OCI-LY7 (cell line): ENCODE results near the gene RSBN1. TPM values are rescaled to one million over a fixed set of nuclear protein-coding genes. Genes with fewer than 3 reads are reported as not detected.

Experiments
- BruUV-seq: library from RNA; stranded (reverse); fragments of 400-500 nt; replicated peaks from 2 replicates; lab custom pipeline; 2021; lab: Mats Ljungman, UMichigan
- CTCF ChIA-PET: fragments of 300-600 bp; sonication (Branson Sonifier 250); formaldehyde crosslinking; loops from one replicate; lab custom pipeline; 2022; ENCODE audit warnings: antibody characterized with exemption; ENCODE audit not compliant: unreplicated experiment; lab: Charles Lee
- POLR2A ChIA-PET: fragments of 300-600 bp; sonication (Branson Sonifier 250); formaldehyde crosslinking; loops from one replicate; lab custom pipeline; 2022; ENCODE audit warnings: antibody characterized with exemption; lab: Charles Lee
- DNase-seq: peaks from one replicate; pipeline ENCODE4 v3.0.0-alpha.2; 2015; ENCODE audit warnings: low spot score
- H2AFZ ChIP-seq: fragments of 200-600 bp; sonication (generic), shearing (Covaris generic); 2 replicates; pipeline ENCODE4 v1.6.1; 2014; ENCODE audit warnings: mild to moderate bottlenecking, antibody characterized with exemption, low read length, moderate library complexity
- H3K27ac ChIP-seq: fragments of 200-600 bp; sonication (generic); 2 replicates; pipeline ENCODE4 v1.5.1; 2014; ENCODE audit warnings: mixed run types, low read depth, mild to moderate bottlenecking, moderate library complexity, low read length, inconsistent platforms; ENCODE audit not compliant: poor library complexity, severe bottlenecking
- H3K36me3 ChIP-seq: fragments of 200-600 bp; sonication (generic); 2 replicates; pipeline ENCODE4 v1.6.1; 2014; ENCODE audit warnings: mild to moderate bottlenecking, antibody characterized with exemption, low read length, moderate library complexity, mixed read lengths; ENCODE audit not compliant: insufficient read depth
- H3K4me1 ChIP-seq: fragments of 200-600 bp; sonication (generic); 2 replicates; pipeline ENCODE4 v1.5.1; 2014; ENCODE audit warnings: mild to moderate bottlenecking, low read length; ENCODE audit not compliant: insufficient read depth, poor library complexity, severe bottlenecking
- H3K4me2 ChIP-seq: fragments of 200-600 bp; sonication (generic); 2 replicates; pipeline ENCODE4 v1.6.1; 2014; ENCODE audit warnings: mild to moderate bottlenecking, low read length
- H3K4me3 ChIP-seq: fragments of 200-600 bp; sonication (generic); 2 replicates; pipeline ENCODE4 v1.5.1; 2014; ENCODE audit warnings: mild to moderate bottlenecking, low read depth, low read length; ENCODE audit not compliant: poor library complexity, severe bottlenecking
- H3K79me2 ChIP-seq: fragments of 200-600 bp; sonication (generic); 2 replicates; pipeline ENCODE4 v1.6.1; 2016; ENCODE audit warnings: low read depth, mild to moderate bottlenecking, low read length, moderate library complexity, mixed read lengths; ENCODE audit not compliant: insufficient read depth
- H3K9me2 ChIP-seq: fragments of 200-600 bp; sonication (generic); 2 replicates; pipeline ENCODE4 v1.6.1; 2016; ENCODE audit warnings: mild to moderate bottlenecking, low read length, mixed read lengths; ENCODE audit not compliant: insufficient read depth
- H3K9me3 ChIP-seq: fragments of 200-600 bp; sonication (generic); 2 replicates; pipeline ENCODE4 v1.6.1; 2014; ENCODE audit warnings: mild to moderate bottlenecking, mixed run types, low read length, mixed read lengths
- H4K20me1 ChIP-seq: fragments of 200-600 bp; sonication (generic); 2 replicates; pipeline ENCODE4 v1.6.1; 2014; ENCODE audit warnings: mild to moderate bottlenecking, antibody characterized with exemption, low read length, moderate library complexity, mixed read lengths; ENCODE audit not compliant: insufficient read depth
- EZH2phosphoT487 ChIP-seq: fragments of 200-600 bp; sonication (generic); IDR thresholded peaks from 2 replicates; pipeline ENCODE4 v1.6.1; 2018; ENCODE audit warnings: low read depth, borderline replicate concordance, mild to moderate bottlenecking, mixed run types, antibody characterized with exemption, low read length, moderate library complexity, mixed read lengths
- intact Hi-C: fragments of 100-400 bp; cut with micrococcal nuclease; formaldehyde crosslinking; loops from one replicate; pipeline ENCODE4 v1.10.0; 2022; ENCODE audit not compliant: unreplicated experiment
- total RNA-seq, 2 experiments: library from RNA; depleted of rRNA in 1 of 2; stranded (reverse); fragments of >200 nt in 1 of 2; shearing (Covaris generic) in 1 of 2; gene quantifications; 2 replicates each; pipeline ENCODE4 v1.2.3, GENCODE V29; 2014 to 2022
- TF ChIP-seq, protein P1 (sequence below): fragments of 200-600 bp; sonication (generic); conservative IDR thresholded peaks from 2 replicates; pipeline ENCODE4 v1.5.1; 2014; ENCODE audit warnings: mild to moderate bottlenecking, antibody characterized with exemption, low read length, moderate library complexity, mixed read lengths

Gene RSBN1
- total RNA-seq, 2 experiments from 2014 or later, result 10.8 to 19.0 TPM

- no peak for DNase-seq
- H4K20me1 ChIP-seq, result no peaks in the 10 kb centered on the region
- BruUV-seq, result no TSS peak
- H3K9me2 ChIP-seq, result no peaks in the 10 kb centered on the region
- no peaks in the 10 kb centered on the region for H3K79me2 ChIP-seq
- peaks cover 81% of the 10 kb centered on the region for H3K36me3 ChIP-seq
- no peak overlapping the region for H3K4me3 ChIP-seq
- H2AFZ ChIP-seq, result no peak overlapping the region
- no peaks in the 10 kb centered on the region for H3K4me1 ChIP-seq
- no peak overlapping the region for H3K27ac ChIP-seq
- H3K4me2 ChIP-seq, result no peak overlapping the region
- H3K9me3 ChIP-seq, result no peaks in the 10 kb centered on the region
- CTCF ChIA-PET, result no interaction called here
- POLR2A ChIA-PET, result interaction anchor here (0.6 to 1.8 kb wide), 6 partner anchors 23 to 110 kb away, joined by 3 to 8 read pairs (median 4); partner anchors contain the start of gene AP4B1
- intact Hi-C loops, result loop anchor here (1.0 to 5.0 kb wide), 3 partner anchors 36 to 446 kb away; partner anchors contain the start of genes DCLRE1B and PTPN22
- no peak for TF ChIP-seq EZH2phosphoT487
- TF ChIP-seq, protein P1, sequence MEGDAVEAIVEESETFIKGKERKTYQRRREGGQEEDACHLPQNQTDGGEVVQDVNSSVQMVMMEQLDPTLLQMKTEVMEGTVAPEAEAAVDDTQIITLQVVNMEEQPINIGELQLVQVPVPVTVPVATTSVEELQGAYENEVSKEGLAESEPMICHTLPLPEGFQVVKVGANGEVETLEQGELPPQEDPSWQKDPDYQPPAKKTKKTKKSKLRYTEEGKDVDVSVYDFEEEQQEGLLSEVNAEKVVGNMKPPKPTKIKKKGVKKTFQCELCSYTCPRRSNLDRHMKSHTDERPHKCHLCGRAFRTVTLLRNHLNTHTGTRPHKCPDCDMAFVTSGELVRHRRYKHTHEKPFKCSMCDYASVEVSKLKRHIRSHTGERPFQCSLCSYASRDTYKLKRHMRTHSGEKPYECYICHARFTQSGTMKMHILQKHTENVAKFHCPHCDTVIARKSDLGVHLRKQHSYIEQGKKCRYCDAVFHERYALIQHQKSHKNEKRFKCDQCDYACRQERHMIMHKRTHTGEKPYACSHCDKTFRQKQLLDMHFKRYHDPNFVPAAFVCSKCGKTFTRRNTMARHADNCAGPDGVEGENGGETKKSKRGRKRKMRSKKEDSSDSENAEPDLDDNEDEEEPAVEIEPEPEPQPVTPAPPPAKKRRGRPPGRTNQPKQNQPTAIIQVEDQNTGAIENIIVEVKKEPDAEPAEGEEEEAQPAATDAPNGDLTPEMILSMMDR, result no peak
These were observed 24.3 kb upstream of the RSBN1 start for GRCh38 chr1:113836534-113836933.

DNA sequence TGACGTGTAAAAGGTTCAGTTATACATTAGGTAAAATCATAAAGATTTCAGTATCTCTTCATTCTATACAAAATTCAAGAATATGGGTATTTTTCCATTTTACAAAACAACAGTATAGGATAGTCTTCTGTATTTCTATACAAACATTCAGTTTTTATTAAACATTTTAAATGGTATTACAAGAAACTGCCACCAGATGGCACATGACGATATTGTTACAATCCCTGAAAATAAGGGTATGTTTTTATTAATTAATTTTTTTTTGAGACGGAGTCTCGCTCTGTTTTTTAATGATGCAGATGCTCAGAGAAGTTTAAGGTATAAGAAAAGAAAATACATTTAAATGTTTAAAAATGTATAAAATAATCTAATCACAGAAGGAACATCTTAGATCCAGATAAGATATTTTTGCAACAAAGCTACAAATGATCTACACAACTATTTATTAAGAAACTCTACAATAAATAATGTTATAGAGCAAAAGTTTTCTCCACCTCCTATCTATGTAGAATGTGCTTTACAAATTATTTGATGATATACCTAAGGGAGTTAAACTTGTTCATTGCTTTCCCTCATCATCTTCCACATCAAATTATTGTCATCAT is 23.5 kb upstream of the RSBN1 start:
- CTCF ChIA-PET, result interaction anchor here (1.1 kb wide), 1 partner anchor 35 kb away, joined by 3 read pairs; no protein-coding TSS in a partner anchor
- no peak for TF ChIP-seq EZH2phosphoT487
- TF ChIP-seq, protein P1, result peak; percentile 91
- POLR2A ChIA-PET, result interaction anchor here (0.6 to 1.8 kb wide), 7 partner anchors 24 to 111 kb away, joined by 3 to 8 read pairs (median 4); partner anchors contain the start of gene AP4B1
- H3K4me3 ChIP-seq, result no peak overlapping the region
- H3K9me3 ChIP-seq, result no peaks in the 10 kb centered on the region
- H2AFZ ChIP-seq, result no peak overlapping the region
- no peak overlapping the region for H3K27ac ChIP-seq
- H3K4me1 ChIP-seq, result no peaks in the 10 kb centered on the region
- peak; percentile 71 for DNase-seq
- no peak overlapping the region for H3K4me2 ChIP-seq
- no peaks in the 10 kb centered on the region for H3K79me2 ChIP-seq
- no peaks in the 10 kb centered on the region for H3K9me2 ChIP-seq
- no TSS peak for BruUV-seq
- intact Hi-C loops, result loop anchor here (1.0 to 5.0 kb wide), 3 partner anchors 37 to 447 kb away; partner anchors contain the start of genes DCLRE1B and PTPN22
- no peaks in the 10 kb centered on the region for H4K20me1 ChIP-seq
- H3K36me3 ChIP-seq, result peaks cover 81% of the 10 kb centered on the region

- Histone ChIP-seq H3K79me2 (no peaks in the 10 kb centered on the region), H3K4me1 (no peaks in the 10 kb centered on the region), H3K27ac (no peak overlapping the region), H4K20me1 (no peaks in the 10 kb centered on the region), H3K36me3 (peaks cover 79% of the 10 kb centered on the region), H3K4me3 (no peak overlapping the region), H3K4me2 (no peak overlapping the region), H2AFZ (no peak overlapping the region), H3K9me3 (no peaks in the 10 kb centered on the region), H3K9me2 (no peaks in the 10 kb centered on the region)
- intact Hi-C loops, result loop anchor here (5.0 kb wide), 3 partner anchors 38 to 448 kb away; partner anchors contain the start of gene PTPN22
- POLR2A ChIA-PET, result interaction anchor here (1.3 to 1.8 kb wide), 3 partner anchors 25 to 39 kb away, joined by 4 to 8 read pairs (median 8); no protein-coding TSS in a partner anchor
- TF ChIP-seq, protein P1, result no peak
- no peak for TF ChIP-seq EZH2phosphoT487
- no peak for DNase-seq
- no TSS peak for BruUV-seq
- CTCF ChIA-PET, result interaction anchor here (1.1 kb wide), 1 partner anchor 36 kb away, joined by 3 read pairs; no protein-coding TSS in a partner anchor
These were observed 22.4 kb upstream of the RSBN1 start for GRCh38 chr1:113834716-113835115.
